Gastrocnemius medialis (tissue), 4 donors: ENCODE results near the gene MIER2. TPM values are rescaled to one million over a fixed set of nuclear protein-coding genes. Genes with fewer than 3 reads are reported as not detected.
"Not testable (repeated sequence)": the region's sequence is repeated elsewhere in the genome, so short reads cannot be mapped to it uniquely, and the experiment has no call there.

Experiments used
- ATAC-seq, 2 donors: fragments of 150-250 bp; one replicate each; pipeline ENCODE4 v1.9.1; 2016
- DNase-seq, 2 donors: peaks; one replicate each; pipeline ENCODE4 v3.0.0-alpha.2; 2019
- H3K27ac ChIP-seq, 4 donors: fragments of 200-600 bp; sonication (generic); 1 replicate in 1 of 4; 2 replicates in 3 of 4; pipeline ENCODE4 v1.5.1; 2016 to 2018; ENCODE audit warnings: mild to moderate bottlenecking in 2 of 4, moderate library complexity in 1 of 4
- H3K27me3 ChIP-seq, 3 donors: fragments of 200-600 bp; sonication (generic) in 2 of 3; 1 replicate in 1 of 3; 2 replicates in 2 of 3; pipeline versions ENCODE4 v1.5.1 to v1.6.0; 2016 to 2019; ENCODE audit warnings: mild to moderate bottlenecking in 1 of 3, moderate library complexity in 1 of 3
- H3K36me3 ChIP-seq, 2 donors: fragments of 200-600 bp; sonication (generic) in 1 of 2; one replicate each; pipeline ENCODE4 v1.5.1; 2017 to 2018
- H3K4me1 ChIP-seq, 2 donors: fragments of 200-600 bp; sonication (generic) in 1 of 2; one replicate each; pipeline ENCODE4 v1.5.1; 2016 to 2017; ENCODE audit warnings: mild to moderate bottlenecking in 2 of 2
- H3K4me3 ChIP-seq, 4 donors: fragments of 200-600 bp; sonication (generic) in 3 of 4; 1 replicate in 1 of 4; 2 replicates in 3 of 4; pipeline ENCODE4 v1.5.1; 2016 to 2019; ENCODE audit warnings: mild to moderate bottlenecking in 2 of 4
- H3K9me3 ChIP-seq, 3 donors: fragments of 200-600 bp; sonication (generic) in 2 of 3; 1 replicate in 1 of 3; 2 replicates in 2 of 3; pipeline ENCODE4 v1.5.1; 2016 to 2019
- POLR2A ChIP-seq, 2 donors: fragments of 450-650 bp; IDR thresholded peaks; one replicate each; pipeline ENCODE4 v1.6.1; 2017; ENCODE audit warnings: antibody characterized with exemption in 2 of 2, mild to moderate bottlenecking in 2 of 2, moderate library complexity in 2 of 2
- in situ Hi-C, 4 donors: fragments of 200-750 bp; cut with MboI; loops; one replicate each; pipeline versions ENCODE4 v1.15.0 to v1.8.0; 2017; ENCODE audit warnings: low sequenced_read_pairs in 4 of 4
- intact Hi-C: fragments of 100-400 bp; cut with DNase I; formaldehyde crosslinking; loops from one replicate; pipeline ENCODE4 v1.15.1; 2023; ENCODE audit warnings: low total_unique reads
- total RNA-seq, 4 donors: library from RNA; depleted of rRNA; stranded (reverse); fragments of >200 nt; gene quantifications; one replicate each; pipeline versions ENCODE4 v1.1.0 to v1.2.3, GENCODE V29; 2016
- TF ChIP-seq, protein P1 (sequence below), 5 experiments: fragments of 450-650 bp in 3 of 5; fragments of 200-600 bp in 2 of 5; sonication (generic) in 2 of 5; IDR thresholded peaks in 4 of 5; conservative IDR thresholded peaks in 1 of 5; 1 replicate in 4 of 5; 2 replicates in 1 of 5; pipeline ENCODE4 v1.5.1; 2016 to 2019; ENCODE audit warnings: antibody characterized with exemption in 5 of 5, mild to moderate bottlenecking in 3 of 5, moderate library complexity in 3 of 5

MIER2 gene
- total RNA-seq, 4 donors from 2014 or later = 10.6 to 21.0 (median 16.5) TPM

DNA sequence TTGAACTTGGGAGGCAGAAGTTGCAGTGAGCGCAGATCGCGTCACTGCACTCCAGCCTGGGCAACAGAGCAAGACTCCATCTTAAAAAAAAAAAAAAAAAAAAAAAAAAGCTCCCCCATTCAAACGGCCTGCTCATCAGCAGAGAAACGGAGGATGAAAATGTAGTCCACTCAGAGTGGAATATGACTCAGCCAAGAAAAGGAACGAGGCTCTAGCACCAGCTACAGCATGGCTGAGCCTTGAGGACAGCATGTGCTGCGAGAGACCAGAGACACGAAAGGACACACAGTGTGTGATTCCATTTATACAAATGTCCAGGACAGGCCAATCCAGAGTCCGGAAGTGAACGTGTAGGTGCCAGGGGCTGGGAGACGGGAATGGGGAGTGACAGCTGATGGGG, 18.1 kb upstream of the MIER2 start:
- H3K27ac ChIP-seq = no peak overlapping the region
- H3K4me3 ChIP-seq = no peak overlapping the region
- no peaks in the 10 kb centered on the region for H3K4me1 ChIP-seq
- intact Hi-C loops = no loop called here
- no peaks in the 10 kb centered on the region for H3K9me3 ChIP-seq
- ATAC-seq (no peak), DNase-seq (no peak)
- peaks cover 0 to 30% (median 21%) of the 10 kb centered on the region in 3 donors for H3K27me3 ChIP-seq
- no peaks in the 10 kb centered on the region for H3K36me3 ChIP-seq
- TF ChIP-seq POLR2A (IDR thresholded peaks at IDR 0.05) = no peak
- TF ChIP-seq, protein P1, sequence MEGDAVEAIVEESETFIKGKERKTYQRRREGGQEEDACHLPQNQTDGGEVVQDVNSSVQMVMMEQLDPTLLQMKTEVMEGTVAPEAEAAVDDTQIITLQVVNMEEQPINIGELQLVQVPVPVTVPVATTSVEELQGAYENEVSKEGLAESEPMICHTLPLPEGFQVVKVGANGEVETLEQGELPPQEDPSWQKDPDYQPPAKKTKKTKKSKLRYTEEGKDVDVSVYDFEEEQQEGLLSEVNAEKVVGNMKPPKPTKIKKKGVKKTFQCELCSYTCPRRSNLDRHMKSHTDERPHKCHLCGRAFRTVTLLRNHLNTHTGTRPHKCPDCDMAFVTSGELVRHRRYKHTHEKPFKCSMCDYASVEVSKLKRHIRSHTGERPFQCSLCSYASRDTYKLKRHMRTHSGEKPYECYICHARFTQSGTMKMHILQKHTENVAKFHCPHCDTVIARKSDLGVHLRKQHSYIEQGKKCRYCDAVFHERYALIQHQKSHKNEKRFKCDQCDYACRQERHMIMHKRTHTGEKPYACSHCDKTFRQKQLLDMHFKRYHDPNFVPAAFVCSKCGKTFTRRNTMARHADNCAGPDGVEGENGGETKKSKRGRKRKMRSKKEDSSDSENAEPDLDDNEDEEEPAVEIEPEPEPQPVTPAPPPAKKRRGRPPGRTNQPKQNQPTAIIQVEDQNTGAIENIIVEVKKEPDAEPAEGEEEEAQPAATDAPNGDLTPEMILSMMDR (IDR thresholded peaks at IDR 0.05 in 4 of 5, conservative IDR thresholded peaks at IDR 0.05 in 1 of 5) = no peak
- in situ Hi-C loops = no loop called here

DNA sequence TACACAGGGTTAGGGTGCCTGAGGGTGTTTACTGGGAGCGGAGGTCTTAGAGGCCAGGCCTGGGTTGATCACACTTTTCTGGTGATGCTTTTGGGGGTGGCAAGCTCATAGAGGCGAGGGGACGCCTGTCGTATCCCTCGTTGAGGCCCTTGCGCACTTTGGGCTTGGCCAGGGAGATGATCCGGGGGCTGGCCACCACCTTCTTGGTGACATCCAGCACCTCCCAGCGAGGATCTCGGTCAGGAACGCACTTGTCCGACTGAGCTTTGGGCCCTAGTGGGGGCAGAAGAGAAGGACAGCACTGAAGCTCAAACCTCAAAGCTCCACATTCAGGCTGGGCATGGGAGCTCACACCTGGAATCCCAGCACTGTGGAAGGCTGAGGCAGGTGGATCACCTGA, 17.6 kb upstream of the MIER2 start:
- no peak for TF ChIP-seq POLR2A (IDR thresholded peaks at IDR 0.05)
- TF ChIP-seq, protein P1 (IDR thresholded peaks at IDR 0.05 in 4 of 5, conservative IDR thresholded peaks at IDR 0.05 in 1 of 5) = no peak
- H3K4me3 ChIP-seq = no peak overlapping the region
- no peaks in the 10 kb centered on the region for H3K9me3 ChIP-seq
- intact Hi-C loops (no loop called here), in situ Hi-C loops (no loop called here)
- no peak for DNase-seq
- H3K27me3 ChIP-seq = peaks cover 0 to 30% (median 25%) of the 10 kb centered on the region in 3 donors
- no peaks in the 10 kb centered on the region for H3K36me3 ChIP-seq
- H3K27ac ChIP-seq = no peak overlapping the region
- no peak for ATAC-seq
- H3K4me1 ChIP-seq = no peaks in the 10 kb centered on the region

GRCh38 chr19:359653-359925, 15.0 kb upstream of the MIER2 start:
- TF ChIP-seq POLR2A (IDR thresholded peaks at IDR 0.05) = no peak
- TF ChIP-seq, protein P1 (IDR thresholded peaks at IDR 0.05 in 4 of 5, conservative IDR thresholded peaks at IDR 0.05 in 1 of 5) = no peak
- ATAC-seq = no peak
- in situ Hi-C loops = no loop called here

GRCh38 chr19:355536-355935, 10.9 kb upstream of the MIER2 start:
- H3K4me3 ChIP-seq, H3K36me3 ChIP-seq, in situ Hi-C loops, ATAC-seq, H3K27ac ChIP-seq, H3K4me1 ChIP-seq, DNase-seq, intact Hi-C loops: not testable (repeated sequence)
- Histone ChIP-seq H3K27me3 (peaks cover 0 to 20% (median 16%) of the 10 kb centered on the region in 3 donors), H3K9me3 (peaks cover 0 to 13% (median 0%) of the 10 kb centered on the region in 3 donors)

More at GRCh38 chr19:359653-359925, 15.0 kb upstream of the MIER2 start:
- H3K4me3 ChIP-seq = no peak overlapping the region
- no peaks in the 10 kb centered on the region for H3K4me1 ChIP-seq
- no peak for DNase-seq
- H3K36me3 ChIP-seq = no peaks in the 10 kb centered on the region
- peaks cover 0 to 30% (median 16%) of the 10 kb centered on the region in 3 donors for H3K27me3 ChIP-seq
- H3K9me3 ChIP-seq = peaks cover 0 to under 1% (median 0%) of the 10 kb centered on the region in 3 donors
- H3K27ac ChIP-seq = no peak overlapping the region
- intact Hi-C loops = no loop called here

GRCh38 chr19:355134-355533, 10.5 kb upstream of the MIER2 start:
- in situ Hi-C loops = no loop called here
- ATAC-seq (no peak), DNase-seq (no peak)
- TF ChIP-seq POLR2A (IDR thresholded peaks at IDR 0.05) = no peak
- TF ChIP-seq, protein P1 (IDR thresholded peaks at IDR 0.05 in 4 of 5, conservative IDR thresholded peaks at IDR 0.05 in 1 of 5) = no peak
- Histone ChIP-seq H3K4me1 (no peaks in the 10 kb centered on the region), H3K36me3 (no peaks in the 10 kb centered on the region), H3K4me3 (no peak overlapping the region), H3K9me3 (peaks cover 0 to 13% (median 0%) of the 10 kb centered on the region in 3 donors), H3K27me3 (peaks cover 0 to 20% (median 16%) of the 10 kb centered on the region in 3 donors), H3K27ac (no peak overlapping the region)
- intact Hi-C loops = no loop called here
